ENCODE measurements around the gene CCDC191.

The CCDC191 gene

DNA sequence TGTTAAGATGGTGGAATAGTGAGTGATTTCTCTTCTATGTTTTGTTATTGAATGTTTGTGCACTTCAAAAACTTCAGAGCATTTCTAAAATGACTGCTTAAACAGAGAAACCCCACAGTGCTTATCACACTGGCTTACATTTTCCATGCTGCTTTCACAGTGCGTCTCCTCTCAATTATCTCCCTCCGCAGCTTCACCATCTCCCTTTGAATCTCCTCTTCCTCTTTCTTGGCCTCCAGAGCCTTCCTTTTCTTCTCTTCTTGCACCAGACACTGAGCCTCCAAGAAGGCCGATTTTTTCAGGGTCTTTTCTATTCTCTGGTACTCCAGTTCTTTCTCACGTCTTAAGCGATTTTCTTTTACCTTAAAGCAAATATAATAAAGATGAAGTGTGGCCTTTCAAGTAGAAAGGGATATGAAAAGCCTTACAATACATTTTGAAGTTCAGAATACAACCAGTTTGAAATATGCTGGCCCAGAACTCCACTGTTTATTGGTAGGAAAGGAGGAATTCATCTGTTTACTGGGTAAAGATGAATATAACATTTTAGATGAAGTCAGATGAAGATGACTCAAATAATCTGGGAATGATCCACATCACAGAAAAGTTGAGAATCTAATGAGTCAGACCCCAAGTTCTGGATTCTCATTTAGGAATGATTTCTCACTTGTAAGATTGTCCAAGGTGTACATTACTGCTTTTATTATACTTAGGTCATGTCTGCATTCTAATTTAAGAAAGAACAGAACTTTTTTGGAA, 21.4 kb downstream of the CCDC191 start:
- no peaks in the 10 kb centered on the region for H3K4me1 Mint-ChIP-seq (ENCODE audit: low read depth in 2 of 2)
- no peak for ATAC-seq (replicated peaks)
- no peaks in the 10 kb centered on the region for H3K9me3 Mint-ChIP-seq
- DNase-seq: no peak
- no peak overlapping the region for H3K4me3 Mint-ChIP-seq
- H3K27ac Mint-ChIP-seq: no peak overlapping the region
- peaks cover 3% of the 10 kb centered on the region for H3K36me3 Mint-ChIP-seq (ENCODE audit: insufficient read depth)
- no peaks in the 10 kb centered on the region for H3K27me3 Mint-ChIP-seq

DNA sequence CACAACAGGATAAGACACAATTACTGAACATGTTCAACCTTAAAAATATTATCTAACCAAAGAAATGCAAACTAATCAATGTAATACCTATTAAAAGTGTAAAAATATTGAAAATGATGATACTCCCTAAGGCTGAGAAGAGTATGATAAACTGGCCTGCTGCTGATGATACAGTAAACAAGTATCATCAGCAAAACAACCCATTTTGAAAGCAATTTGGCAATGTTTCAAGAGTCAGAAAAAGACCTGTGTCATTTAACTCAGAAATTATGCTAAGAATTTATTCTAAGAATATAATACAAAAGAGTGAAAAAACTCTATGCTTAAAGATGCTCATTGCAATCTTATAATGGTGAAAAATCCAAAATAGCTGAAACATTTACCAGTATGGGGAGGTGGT, 22.1 kb downstream of the CCDC191 start:
- DNase-seq (no peak), ATAC-seq (replicated peaks) (no peak)
- Mint-ChIP-seq H3K27me3 (no peaks in the 10 kb centered on the region), H3K36me3 (ENCODE audit: insufficient read depth) (peaks cover 3% of the 10 kb centered on the region), H3K27ac (no peak overlapping the region), H3K4me3 (no peak overlapping the region), H3K4me1 (ENCODE audit: low read depth in 2 of 2) (no peaks in the 10 kb centered on the region), H3K9me3 (no peaks in the 10 kb centered on the region)

DNA sequence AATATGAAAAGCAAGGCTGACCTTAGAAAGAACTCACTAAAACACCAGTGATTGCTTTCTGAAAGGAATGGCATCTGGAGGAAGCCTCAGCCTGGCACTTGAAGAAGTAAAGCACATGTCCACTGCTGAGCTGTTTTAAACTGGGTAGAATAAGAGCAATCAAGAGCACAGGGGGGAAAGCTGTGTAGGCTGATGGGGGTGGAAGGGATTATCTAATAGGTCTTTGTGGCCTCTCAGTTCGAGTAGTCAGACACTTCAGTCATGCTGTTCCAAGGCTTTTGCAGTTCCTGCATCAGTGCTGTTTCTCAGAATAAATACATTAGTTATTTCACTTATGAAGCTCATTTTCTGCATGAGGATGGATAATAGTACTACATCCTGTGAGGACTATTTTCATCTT, 22.6 kb downstream of the CCDC191 start:
- Mint-ChIP-seq H3K27me3 (no peaks in the 10 kb centered on the region), H3K9me3 (no peaks in the 10 kb centered on the region), H3K4me3 (no peak overlapping the region), H3K36me3 (ENCODE audit: insufficient read depth) (peaks cover 3% of the 10 kb centered on the region), H3K4me1 (ENCODE audit: low read depth in 2 of 2) (no peaks in the 10 kb centered on the region), H3K27ac (no peak overlapping the region)
- no peak for DNase-seq
- no peak for ATAC-seq (replicated peaks)

DNA sequence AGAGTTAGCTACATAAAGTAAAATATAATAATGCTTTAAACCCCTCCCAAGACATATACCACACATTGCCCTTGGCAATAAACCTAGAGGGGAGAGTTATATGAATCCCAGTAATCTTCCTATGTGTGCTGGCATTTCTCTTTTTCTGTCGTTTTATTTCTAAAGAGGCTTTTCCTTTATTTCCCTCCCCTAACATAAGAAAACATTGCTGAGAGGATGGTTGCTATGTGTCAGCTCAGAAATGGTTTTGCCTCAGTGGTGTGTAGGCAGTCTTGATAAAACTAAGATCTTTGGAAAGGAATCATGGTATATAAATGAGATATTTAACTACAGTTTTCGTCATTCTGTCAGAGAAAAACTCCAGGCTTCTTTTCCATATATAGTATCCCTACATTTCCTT, 30.0 kb downstream of the CCDC191 start:
- DNase-seq (no peak), ATAC-seq (replicated peaks) (no peak)
- no peaks in the 10 kb centered on the region for H3K9me3 Mint-ChIP-seq
- H3K36me3 Mint-ChIP-seq (ENCODE audit: insufficient read depth): no peaks in the 10 kb centered on the region
- no peak overlapping the region for H3K27ac Mint-ChIP-seq
- no peaks in the 10 kb centered on the region for H3K4me1 Mint-ChIP-seq (ENCODE audit: low read depth in 2 of 2)
- no peak overlapping the region for H3K4me3 Mint-ChIP-seq
- H3K27me3 Mint-ChIP-seq: no peaks in the 10 kb centered on the region

DNA sequence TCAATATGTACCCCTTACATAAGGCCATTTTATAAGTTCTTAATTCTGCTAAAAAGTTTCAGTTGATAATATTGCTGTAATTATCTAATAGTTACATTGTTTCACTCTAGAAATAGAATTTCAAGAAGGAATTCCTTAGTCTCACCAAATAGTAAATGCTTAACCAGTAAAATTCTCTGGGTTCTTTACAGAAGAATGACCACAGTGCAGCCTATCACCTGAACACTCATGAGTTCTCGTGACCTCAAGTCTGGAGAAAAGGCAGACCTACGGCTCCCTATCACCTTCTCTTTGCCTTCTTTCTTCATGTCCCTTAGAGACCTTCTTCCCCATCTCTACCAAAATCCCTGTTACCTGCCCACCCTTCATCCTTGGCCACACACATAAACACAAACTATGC, 30.9 kb downstream of the CCDC191 start:
- ATAC-seq (replicated peaks): no peak
- no peak for DNase-seq
- Mint-ChIP-seq H3K36me3 (ENCODE audit: insufficient read depth) (no peaks in the 10 kb centered on the region), H3K4me3 (no peak overlapping the region), H3K27ac (no peak overlapping the region), H3K9me3 (no peaks in the 10 kb centered on the region), H3K27me3 (no peaks in the 10 kb centered on the region), H3K4me1 (ENCODE audit: low read depth in 2 of 2) (no peaks in the 10 kb centered on the region)

DNA sequence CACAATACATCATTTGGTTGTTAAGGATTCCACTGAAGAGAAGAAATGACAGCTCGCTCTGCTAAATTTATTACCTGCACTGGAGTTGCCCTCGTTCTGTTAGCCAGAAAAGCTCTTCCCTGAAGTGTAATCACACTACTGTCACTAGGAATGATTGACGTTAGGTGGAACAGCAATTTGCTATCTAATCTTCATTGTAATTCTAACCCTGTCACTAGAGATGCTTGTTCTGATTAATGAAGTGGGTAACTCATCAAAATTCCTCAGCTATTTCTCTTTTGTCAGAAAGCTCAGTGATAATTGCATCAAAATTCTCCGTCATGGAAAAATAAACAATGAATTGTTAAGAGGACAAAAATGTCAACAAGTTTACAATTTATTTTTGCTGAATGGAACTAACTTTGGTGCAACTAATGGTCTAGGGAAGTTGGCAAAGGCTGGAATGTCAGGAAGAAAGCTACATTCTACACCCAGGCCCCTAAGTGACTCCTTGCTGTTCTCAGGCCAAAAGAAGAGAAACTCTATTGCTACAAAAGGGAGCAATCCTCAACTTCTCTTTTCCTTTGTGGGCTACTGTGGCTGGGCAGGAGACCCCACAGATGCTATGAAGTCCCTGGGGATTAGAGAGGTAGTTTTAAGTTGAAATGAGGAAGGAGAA, 34.1 kb downstream of the CCDC191 start:
- DNase-seq (no peak), ATAC-seq (replicated peaks) (no peak)
- H3K4me3 Mint-ChIP-seq: no peak overlapping the region
- H3K9me3 Mint-ChIP-seq: no peaks in the 10 kb centered on the region
- no peaks in the 10 kb centered on the region for H3K27me3 Mint-ChIP-seq
- no peaks in the 10 kb centered on the region for H3K4me1 Mint-ChIP-seq (ENCODE audit: low read depth in 2 of 2)
- H3K36me3 Mint-ChIP-seq (ENCODE audit: insufficient read depth): no peaks in the 10 kb centered on the region
- no peak overlapping the region for H3K27ac Mint-ChIP-seq

DNA sequence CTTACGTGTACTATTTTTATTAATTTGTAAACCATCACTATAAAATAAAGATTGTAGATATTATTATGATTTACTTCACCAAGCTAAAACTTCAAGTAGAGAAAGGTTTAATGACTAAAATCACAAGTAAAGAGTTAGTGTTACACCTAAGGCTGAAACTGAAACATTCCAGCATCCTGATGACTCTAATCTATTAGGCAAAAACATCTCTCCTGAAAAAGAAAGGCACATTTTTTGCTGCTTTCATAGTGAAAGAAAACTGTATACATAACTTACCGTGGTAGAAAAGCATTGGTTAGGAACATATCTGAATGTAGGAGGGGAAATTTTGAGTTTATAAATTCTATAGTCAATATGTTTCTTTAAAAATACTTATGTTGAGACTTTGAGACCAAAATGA, 35.4 kb downstream of the CCDC191 start:
- DNase-seq (no peak), ATAC-seq (replicated peaks) (no peak)
- no peaks in the 10 kb centered on the region for H3K4me1 Mint-ChIP-seq (ENCODE audit: low read depth in 2 of 2)
- no peak overlapping the region for H3K27ac Mint-ChIP-seq
- no peaks in the 10 kb centered on the region for H3K36me3 Mint-ChIP-seq (ENCODE audit: insufficient read depth)
- H3K9me3 Mint-ChIP-seq: no peaks in the 10 kb centered on the region
- no peak overlapping the region for H3K4me3 Mint-ChIP-seq
- no peaks in the 10 kb centered on the region for H3K27me3 Mint-ChIP-seq

DNA sequence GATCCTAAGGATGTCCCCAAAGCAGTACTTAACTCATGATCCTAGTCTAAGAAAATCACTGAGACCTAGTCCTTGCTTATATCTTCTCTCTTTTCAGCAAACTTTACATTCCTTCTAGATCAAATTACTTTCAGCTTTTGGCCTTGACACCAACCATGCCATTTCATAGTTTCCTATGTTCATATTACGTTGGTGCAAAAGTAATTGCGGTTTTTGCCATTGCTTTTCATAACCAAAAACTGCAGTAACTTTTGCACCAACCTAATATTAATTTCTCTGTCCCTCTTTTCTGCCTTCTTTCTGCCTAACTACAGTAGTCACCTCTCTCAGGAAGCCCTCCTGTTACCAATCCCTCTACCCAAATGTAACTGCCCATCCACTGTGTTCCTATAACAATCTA, 36.8 kb downstream of the CCDC191 start:
- Mint-ChIP-seq H3K4me3 (no peak overlapping the region), H3K4me1 (ENCODE audit: low read depth in 2 of 2) (no peaks in the 10 kb centered on the region), H3K27me3 (no peaks in the 10 kb centered on the region), H3K27ac (no peak overlapping the region), H3K9me3 (no peaks in the 10 kb centered on the region), H3K36me3 (ENCODE audit: insufficient read depth) (no peaks in the 10 kb centered on the region)
- DNase-seq (no peak), ATAC-seq (replicated peaks) (no peak)

DNA sequence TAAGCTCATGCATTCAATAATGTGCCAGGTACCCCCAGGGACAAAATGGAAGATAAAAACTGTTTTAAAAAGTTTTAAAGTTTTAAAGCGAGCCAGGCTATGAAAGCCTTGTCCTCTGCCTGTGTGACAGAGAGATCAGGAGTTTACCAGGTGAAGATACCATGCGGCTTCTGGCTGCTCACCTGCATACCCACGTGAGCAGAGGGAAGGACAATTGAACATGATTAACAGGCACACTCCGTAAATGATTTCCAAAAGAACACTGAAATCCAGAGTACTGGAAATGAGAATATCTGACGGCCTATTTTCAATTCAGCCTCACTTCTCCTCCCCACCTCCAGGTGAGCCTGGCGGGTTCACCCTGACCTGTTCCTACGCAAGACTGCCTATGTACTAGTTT, 42.1 kb downstream of the CCDC191 start:
- H3K4me3 Mint-ChIP-seq: no peak overlapping the region
- DNase-seq (no peak), ATAC-seq (replicated peaks) (no peak)
- no peaks in the 10 kb centered on the region for H3K27me3 Mint-ChIP-seq
- H3K9me3 Mint-ChIP-seq: no peaks in the 10 kb centered on the region
- H3K36me3 Mint-ChIP-seq (ENCODE audit: insufficient read depth): peaks cover 6% of the 10 kb centered on the region
- no peak overlapping the region for H3K27ac Mint-ChIP-seq
- H3K4me1 Mint-ChIP-seq (ENCODE audit: low read depth in 2 of 2): no peaks in the 10 kb centered on the region

DNA sequence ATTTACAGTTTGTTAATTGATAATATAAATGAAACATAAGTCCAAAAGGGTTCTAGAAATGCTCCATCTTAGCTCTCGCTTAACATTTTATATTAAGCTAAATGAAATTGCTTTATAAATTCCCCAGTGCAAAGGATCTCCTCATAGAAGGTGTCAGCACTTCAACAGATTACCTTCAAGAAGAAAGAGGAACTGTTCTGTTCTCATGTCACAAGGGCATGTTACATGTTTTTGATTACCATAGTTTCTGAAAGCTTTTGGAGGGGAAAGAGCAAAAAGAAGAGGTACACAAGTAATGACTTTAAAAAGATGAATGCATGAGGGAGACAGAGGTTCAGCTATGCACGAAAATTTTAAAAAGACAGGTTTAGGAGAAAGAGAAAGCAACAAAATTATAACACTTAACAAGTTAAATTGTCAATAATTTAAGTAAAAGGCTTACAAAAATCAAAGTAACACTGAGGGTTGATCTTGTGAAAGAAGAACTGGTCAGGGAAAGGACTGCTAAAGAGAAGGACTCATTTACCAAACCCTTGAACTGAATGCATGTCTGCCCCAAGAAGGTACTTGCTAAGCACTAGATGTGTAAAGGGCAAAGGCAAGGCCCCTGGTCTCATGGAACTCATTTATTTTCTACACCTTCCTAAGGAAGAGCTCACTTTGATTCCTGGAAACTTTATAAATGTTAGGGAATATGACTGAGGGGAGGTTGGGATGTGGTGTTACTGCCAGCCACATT, 45.1 kb downstream of the CCDC191 start:
- H3K4me3 Mint-ChIP-seq: no peak overlapping the region
- ATAC-seq (replicated peaks): no peak
- H3K9me3 Mint-ChIP-seq: no peaks in the 10 kb centered on the region
- no peak overlapping the region for H3K27ac Mint-ChIP-seq
- H3K4me1 Mint-ChIP-seq (ENCODE audit: low read depth in 2 of 2): no peaks in the 10 kb centered on the region
- no peaks in the 10 kb centered on the region for H3K27me3 Mint-ChIP-seq
- DNase-seq: no peak
- H3K36me3 Mint-ChIP-seq (ENCODE audit: insufficient read depth): peaks cover 6% of the 10 kb centered on the region

DNA sequence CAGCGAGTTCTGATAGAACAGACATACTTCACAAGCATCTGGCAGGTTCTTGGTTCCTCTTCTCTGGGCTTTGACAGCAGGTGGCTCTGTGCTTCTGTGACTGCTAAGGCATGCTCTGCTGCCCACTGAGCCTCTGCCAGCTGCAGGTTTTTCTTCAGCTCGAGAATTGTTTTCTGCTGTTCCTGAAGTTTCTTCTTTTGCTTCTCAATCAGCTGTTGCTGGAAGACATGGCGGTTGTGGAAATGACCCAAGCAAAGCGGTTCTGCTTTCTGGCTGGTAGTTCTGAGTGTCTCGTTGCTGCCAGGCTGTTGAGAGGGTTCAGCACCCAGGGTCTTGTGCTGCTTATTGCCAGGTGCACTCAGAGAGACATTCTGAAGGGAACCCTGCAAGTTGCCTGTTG, 50.8 kb downstream of the CCDC191 start:
- H3K27ac Mint-ChIP-seq: no peak overlapping the region
- no peaks in the 10 kb centered on the region for H3K27me3 Mint-ChIP-seq
- ATAC-seq (replicated peaks) (peak; percentile 61), DNase-seq (no peak)
- peaks cover 6% of the 10 kb centered on the region for H3K36me3 Mint-ChIP-seq (ENCODE audit: insufficient read depth)
- H3K4me3 Mint-ChIP-seq: no peak overlapping the region
- no peaks in the 10 kb centered on the region for H3K4me1 Mint-ChIP-seq (ENCODE audit: low read depth in 2 of 2)
- H3K9me3 Mint-ChIP-seq: no peaks in the 10 kb centered on the region

DNA sequence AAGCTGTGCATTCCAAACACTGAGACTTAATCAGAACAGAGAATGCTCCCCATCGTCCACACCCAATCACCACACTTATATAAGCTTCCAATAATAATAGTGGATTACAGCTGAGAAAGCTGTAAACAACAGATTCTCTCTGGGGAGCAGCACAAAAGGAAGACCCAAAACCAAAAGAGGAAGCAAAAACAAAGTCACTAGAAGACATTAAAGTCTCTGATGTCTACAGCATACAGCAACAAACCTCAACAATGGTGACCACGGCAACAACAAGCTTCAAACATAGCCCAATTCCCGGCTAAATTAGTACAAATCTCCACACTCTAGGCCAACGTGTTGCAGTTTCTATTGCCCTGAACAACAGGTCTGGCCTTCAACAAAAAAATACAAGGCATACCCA, 70.8 kb downstream of the CCDC191 start:
- peaks cover 8% of the 10 kb centered on the region for H3K36me3 Mint-ChIP-seq (ENCODE audit: insufficient read depth)
- peak; percentile 58 for ATAC-seq (replicated peaks)
- DNase-seq: no peak
- H3K27me3 Mint-ChIP-seq: no peaks in the 10 kb centered on the region
- no peak overlapping the region for H3K4me3 Mint-ChIP-seq
- no peaks in the 10 kb centered on the region for H3K9me3 Mint-ChIP-seq
- H3K27ac Mint-ChIP-seq: no peak overlapping the region
- peaks cover 0 to 2% of the 10 kb centered on the region in 2 donors for H3K4me1 Mint-ChIP-seq (ENCODE audit: low read depth in 2 of 2)

DNA sequence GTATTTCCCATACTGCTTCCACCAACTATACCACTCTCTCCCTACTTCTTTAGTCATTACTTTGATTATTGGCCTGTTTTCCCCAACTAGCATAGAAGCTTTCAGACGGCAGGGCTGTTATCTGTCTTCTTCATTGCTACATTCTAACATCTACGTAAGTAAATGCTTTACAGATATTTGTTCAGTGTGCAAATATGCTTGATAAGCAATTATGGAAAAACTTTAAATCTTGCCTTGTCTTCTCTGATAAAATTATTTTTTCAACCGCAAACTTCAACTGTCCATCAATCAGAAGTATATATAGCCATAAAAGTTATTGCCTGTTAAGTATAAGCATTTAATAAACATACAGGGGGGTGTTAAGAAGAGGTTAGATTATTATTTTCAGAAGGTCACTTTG, 72.8 kb downstream of the CCDC191 start:
- H3K36me3 Mint-ChIP-seq (ENCODE audit: insufficient read depth): peaks cover 2% of the 10 kb centered on the region
- H3K9me3 Mint-ChIP-seq: no peaks in the 10 kb centered on the region
- no peak overlapping the region for H3K27ac Mint-ChIP-seq
- no peak for ATAC-seq (replicated peaks)
- H3K4me1 Mint-ChIP-seq (ENCODE audit: low read depth in 2 of 2): no peaks in the 10 kb centered on the region
- DNase-seq: no peak
- H3K4me3 Mint-ChIP-seq: no peak overlapping the region
- no peaks in the 10 kb centered on the region for H3K27me3 Mint-ChIP-seq

DNA sequence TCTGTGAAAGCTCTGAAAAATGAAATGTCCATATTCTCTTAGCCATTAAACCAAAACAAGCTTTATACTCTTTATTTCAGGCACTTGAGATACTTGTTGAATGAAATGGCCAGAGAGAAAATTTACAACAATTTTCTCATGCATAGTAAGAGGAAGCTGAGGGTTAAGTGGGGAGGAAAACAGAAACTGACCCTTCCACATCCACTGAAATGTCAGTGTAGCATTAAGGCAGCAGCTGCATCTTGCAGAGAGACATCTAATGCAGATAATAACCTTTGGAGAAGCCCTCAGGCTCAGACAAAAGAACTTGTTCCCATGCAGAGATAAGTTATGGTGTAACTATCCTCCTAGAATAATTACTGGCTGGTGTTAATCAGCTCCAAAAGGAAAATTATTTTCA, 74.5 kb downstream of the CCDC191 start:
- Mint-ChIP-seq H3K9me3 (no peaks in the 10 kb centered on the region), H3K27me3 (no peaks in the 10 kb centered on the region), H3K4me3 (no peak overlapping the region), H3K4me1 (ENCODE audit: low read depth in 2 of 2) (no peaks in the 10 kb centered on the region), H3K27ac (no peak overlapping the region), H3K36me3 (ENCODE audit: insufficient read depth) (peaks cover 2% of the 10 kb centered on the region)
- ATAC-seq (replicated peaks) (no peak), DNase-seq (no peak)
